GM19035 (cell line): ENCODE data around the gene CCSER1.
"Not testable (repeated sequence)": the region's sequence is repeated elsewhere in the genome, so short reads cannot be mapped to it uniquely, and the experiment has no call there.

Experiments used
- ATAC-seq: cut with Tn5 transposase; IDR thresholded peaks from one replicate; pipeline ENCODE4 v1.9.1; 2021; ENCODE audit not compliant: unreplicated experiment

CCSER1 gene

GRCh38 chr4:91113130-91113706 lies 986.0 kb downstream of the CCSER1 start:
- ATAC-seq = no peak

GRCh38 chr4:91114386-91114785 lies 987.2 kb downstream of the CCSER1 start:
- ATAC-seq = no peak

GRCh38 chr4:91116861-91117260 lies 989.7 kb downstream of the CCSER1 start:
- no peak for ATAC-seq

DNA sequence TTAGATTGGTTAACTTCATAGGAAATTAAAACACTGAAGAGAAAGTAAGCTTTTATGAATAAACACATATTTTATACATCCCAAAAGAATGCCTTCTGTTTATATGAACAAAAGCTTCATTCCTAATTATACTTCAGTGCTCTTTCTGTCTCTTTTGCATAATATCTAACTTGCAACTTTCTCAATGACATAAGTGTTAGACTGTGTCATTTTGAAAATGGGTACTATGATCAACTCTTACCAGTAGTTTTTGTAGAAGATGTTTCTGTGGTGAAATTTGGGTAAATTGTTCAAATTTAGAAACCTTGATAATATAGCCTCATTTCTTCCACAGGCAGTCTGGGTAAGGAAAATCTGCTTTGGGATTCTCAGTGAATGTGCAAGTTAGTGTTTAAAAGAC lies 991.4 kb downstream of the CCSER1 start:
- no peak for ATAC-seq

DNA sequence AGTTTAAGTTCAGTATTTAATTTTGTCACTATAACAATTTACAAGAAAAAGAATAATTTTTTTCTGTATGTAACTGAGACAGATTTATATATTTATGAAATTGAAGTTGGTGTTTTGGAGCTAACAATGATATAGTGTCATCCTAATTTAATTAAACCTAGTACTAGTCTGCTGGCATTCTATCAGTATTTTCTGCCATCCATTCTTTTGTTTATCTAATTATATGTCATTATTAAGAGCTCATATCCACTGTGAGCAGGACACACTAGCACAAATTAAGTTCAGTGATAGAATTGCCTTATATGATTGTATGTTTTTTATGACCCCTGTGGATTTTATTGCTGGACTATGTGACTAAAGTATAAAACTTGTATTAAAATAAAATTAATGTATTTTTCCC lies 996.5 kb downstream of the CCSER1 start:
- ATAC-seq = no peak

GRCh38 chr4:91127192-91127591 lies 1000.0 kb downstream of the CCSER1 start:
- ATAC-seq = no peak

DNA sequence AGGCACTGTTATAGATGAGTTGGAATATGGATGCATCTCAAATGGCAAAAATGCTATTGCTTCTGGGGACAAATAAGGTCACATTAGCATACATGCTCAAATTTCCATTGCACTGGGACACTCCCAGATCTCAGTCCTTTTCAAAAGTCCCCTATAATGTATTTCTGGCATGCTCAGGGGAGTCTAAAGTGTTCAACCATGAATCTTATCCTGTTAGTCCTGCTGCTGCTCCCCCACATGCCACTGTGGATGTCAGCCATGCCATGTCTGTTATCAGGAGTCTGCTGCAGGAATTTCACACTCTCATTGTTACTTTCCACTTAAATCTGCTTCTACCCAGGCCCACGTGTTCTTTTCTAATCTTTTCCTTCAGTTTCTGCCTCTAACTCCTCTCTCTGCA lies 1000.6 kb downstream of the CCSER1 start:
- ATAC-seq = no peak

- no peak for ATAC-seq
Observed at GRCh38 chr4:91128519-91128918, 1001.3 kb downstream of the CCSER1 start.

GRCh38 chr4:91147067-91147466 lies 1019.9 kb downstream of the CCSER1 start:
- no peak for ATAC-seq

DNA sequence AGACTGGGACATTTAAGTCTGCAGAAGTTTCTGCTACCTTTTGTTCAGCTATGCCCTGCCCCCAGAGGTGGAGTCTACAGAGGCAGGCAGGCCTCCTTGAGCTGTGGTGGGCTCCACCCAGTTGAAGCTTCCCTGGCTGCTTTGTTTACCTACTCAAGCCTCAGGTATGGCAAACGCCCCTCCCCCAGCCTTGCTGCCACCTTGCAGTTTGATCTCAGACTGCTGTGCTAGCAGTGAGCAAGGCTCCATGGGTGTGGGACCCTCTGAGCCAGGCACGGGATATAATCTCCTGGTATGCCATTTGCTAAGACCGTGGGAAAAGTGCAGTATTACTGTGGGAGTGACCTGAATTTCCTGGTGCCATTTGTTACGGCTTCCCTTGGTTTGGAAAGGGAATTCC lies 1026.8 kb downstream of the CCSER1 start:
- not testable (repeated sequence) for ATAC-seq

GRCh38 chr4:91167864-91168653 lies 1040.9 kb downstream of the CCSER1 start:
- ATAC-seq = not testable (repeated sequence)

DNA sequence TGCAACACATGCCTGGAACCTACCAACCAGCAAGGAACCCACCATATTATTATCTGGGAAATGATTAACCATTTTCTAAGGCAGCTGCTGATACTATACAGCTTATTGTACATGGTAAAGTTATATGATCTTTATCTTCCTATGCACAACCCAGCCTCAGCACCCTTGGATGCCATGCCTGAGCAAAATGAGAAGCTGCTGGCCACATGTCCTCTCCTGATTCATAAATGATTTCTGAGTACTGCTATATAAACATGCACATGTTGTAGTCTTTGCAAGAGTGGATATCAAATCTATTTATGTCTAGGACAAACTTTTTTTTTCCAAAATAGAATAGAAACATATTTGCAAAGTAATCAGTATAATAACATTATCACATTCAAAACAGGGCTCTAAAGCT lies 1043.6 kb downstream of the CCSER1 start:
- no peak for ATAC-seq

DNA sequence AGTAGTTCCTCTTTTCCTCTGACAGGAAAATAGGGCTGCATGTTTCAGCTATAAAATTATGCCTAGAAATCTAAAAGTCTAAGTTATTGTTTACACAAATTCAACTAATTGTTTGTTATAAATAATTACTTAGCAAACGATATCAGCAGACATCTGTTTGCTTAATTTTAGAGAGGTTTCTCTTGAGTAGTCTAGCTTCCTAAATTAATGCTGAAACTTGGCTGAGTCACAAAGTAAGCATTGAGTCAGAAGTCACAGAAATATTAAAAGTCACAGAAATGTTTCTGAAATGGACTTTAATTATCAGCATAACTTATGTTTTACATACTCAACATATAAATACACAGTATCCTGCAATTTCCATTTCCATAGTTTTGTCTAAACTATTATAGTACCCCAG lies 1044.0 kb downstream of the CCSER1 start:
- no peak for ATAC-seq

- not testable (repeated sequence) for ATAC-seq
Observed at GRCh38 chr4:91185061-91185460, 1057.9 kb downstream of the CCSER1 start.

DNA sequence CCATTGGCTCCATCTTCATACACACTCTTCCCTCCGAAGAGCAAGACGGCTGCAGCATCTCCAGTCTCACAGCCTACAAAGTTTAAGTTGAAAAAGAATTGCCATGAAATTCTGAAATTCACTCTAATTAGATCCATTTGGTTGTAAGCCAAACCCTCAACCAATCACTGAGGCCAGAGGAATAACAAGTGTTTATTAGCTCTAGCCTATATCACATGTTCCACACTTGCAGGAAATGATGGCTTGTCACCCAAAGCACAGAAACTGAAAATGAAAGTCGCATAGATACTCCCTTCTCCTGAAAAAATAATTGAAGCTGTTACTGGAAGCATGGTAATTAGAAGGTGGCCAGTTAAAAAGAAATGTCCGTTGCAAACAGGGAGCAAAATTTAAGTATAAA lies 1071.8 kb downstream of the CCSER1 start:
- no peak for ATAC-seq

DNA sequence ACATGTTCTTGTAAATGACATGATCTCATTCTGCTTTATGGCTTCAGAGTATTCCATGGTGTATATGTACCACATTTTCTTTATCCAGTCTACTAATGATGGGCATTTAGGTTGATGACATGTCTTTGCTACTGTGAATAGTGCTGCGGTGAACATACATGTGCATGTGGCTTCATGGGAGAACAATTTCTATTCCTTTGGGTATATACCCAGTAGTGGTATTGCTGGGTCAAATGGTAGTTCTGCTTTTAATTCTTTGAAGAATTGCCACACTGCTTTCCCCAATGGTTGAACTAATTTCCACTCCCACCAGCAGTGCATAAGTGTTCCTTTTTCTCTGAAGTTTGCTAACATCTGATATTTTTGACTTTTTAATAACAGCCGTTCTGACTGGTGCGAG lies 1080.3 kb downstream of the CCSER1 start:
- ATAC-seq = no peak

DNA sequence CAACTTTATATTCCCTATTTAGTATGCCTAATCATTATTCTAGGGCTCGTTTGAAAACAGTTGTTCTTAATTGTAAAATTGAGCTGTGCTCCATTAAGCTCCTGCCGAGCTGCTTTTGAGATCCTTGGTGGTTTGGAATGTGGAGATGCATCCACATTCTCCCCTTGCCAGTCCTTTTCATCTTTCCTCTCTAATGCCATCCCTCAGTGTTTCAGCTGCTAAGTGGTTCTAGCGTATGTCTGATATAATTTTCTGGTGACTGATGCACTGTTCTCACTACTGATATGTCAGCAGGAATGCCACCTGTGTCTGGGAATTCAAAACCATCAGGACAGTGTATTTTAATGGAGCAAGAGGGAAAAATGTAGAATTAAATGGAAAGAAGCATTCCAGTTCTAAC lies 1085.0 kb downstream of the CCSER1 start:
- no peak for ATAC-seq

GRCh38 chr4:91217831-91218403 lies 1090.7 kb downstream of the CCSER1 start:
- ATAC-seq = not testable (repeated sequence)

DNA sequence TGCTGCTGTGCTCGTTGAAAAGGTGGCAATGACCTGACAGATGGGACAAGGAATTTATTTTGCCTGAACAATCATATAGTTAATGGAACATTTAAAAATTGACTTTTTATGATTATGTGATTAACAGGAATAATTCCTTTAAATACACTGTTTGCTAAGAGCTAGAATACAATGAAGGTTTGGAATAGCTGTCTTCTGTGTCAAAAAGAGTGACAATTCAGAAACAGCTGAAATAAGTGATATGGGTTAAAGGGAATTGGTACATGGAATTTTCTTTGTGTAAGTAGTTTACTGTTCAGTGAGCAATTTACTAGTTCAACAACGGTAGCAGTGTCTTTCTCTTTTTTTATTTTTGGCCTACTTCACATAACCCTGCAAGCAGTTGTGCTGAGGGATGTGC lies 1093.1 kb downstream of the CCSER1 start:
- ATAC-seq = no peak

GRCh38 chr4:91222014-91222413 lies 1094.8 kb downstream of the CCSER1 start:
- ATAC-seq = no peak

DNA sequence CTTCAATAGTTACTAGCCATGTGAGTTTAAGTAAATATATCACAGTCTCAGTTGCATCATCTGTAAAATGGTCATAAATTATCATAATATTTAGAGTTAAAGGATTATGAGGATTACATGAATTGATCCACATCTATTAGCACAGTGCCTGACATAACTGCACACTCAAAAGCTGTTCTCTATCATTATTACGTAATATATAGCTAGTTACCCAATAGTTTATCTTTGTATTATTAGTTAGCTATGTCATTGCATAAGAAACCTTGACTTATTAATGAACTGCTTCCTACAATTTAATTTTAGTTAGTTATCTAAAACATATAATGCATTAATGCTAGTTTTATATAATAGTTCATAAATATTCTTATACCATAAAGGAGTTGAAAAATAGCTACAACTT lies 1099.7 kb downstream of the CCSER1 start:
- ATAC-seq = no peak

DNA sequence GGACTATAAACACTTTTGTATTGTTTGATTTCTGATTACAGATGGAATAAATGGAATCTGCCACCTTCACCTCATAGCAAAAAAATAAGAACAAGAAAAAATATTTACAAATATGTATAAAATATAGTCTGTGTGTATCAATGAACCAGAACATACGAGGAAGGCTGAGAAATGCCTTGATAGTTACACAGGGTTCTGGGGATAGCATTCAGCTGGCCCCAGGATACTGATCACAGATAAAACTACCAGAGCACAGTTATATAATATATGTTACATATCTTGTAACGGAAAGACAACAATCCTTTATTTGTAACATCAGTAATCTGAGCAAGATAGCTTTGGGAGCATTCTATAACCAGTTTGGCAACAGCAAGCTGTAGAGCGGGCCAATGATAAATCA lies 1101.5 kb downstream of the CCSER1 start:
- no peak for ATAC-seq
